Parathyroid adenoma (tissue), 2 donors: ENCODE results near the gene TBC1D22A.

Experiments used
- H2AFZ ChIP-seq: fragments of 300-600 bp; sonication (generic); one replicate; pipeline ENCODE4 v1.7.0; 2017; ENCODE audit warnings: antibody characterized with exemption, mild to moderate bottlenecking
- H3K27ac ChIP-seq: fragments of 300-600 bp; sonication (generic); one replicate; pipeline ENCODE4 v1.7.0; 2017
- H3K27me3 ChIP-seq: fragments of 300-600 bp; sonication (generic); one replicate; pipeline ENCODE4 v1.7.0; 2017; ENCODE audit warnings: low read length; ENCODE audit not compliant: control insufficient read depth, insufficient read depth
- H3K36me3 ChIP-seq: fragments of 300-600 bp; sonication (generic); one replicate; pipeline ENCODE4 v1.7.0; 2017; ENCODE audit warnings: low read length; ENCODE audit not compliant: control insufficient read depth, insufficient read depth
- H3K4me1 ChIP-seq: fragments of 300-600 bp; sonication (generic); one replicate; pipeline ENCODE4 v1.7.0; 2017; ENCODE audit warnings: control low read depth
- H3K4me2 ChIP-seq: fragments of 300-600 bp; sonication (generic); one replicate; pipeline ENCODE4 v1.7.0; 2017; ENCODE audit warnings: low read length
- H3K4me3 ChIP-seq: fragments of 300-600 bp; sonication (generic); one replicate; pipeline ENCODE4 v1.7.0; 2017; ENCODE audit warnings: low read depth, low read length
- H3K79me2 ChIP-seq: fragments of 300-600 bp; sonication (generic); one replicate; pipeline ENCODE4 v1.7.0; 2017; ENCODE audit warnings: control low read depth
- H3K9ac ChIP-seq: fragments of 300-600 bp; sonication (generic); one replicate; pipeline ENCODE4 v1.7.0; 2017; ENCODE audit warnings: mild to moderate bottlenecking
- H3K9me3 ChIP-seq: fragments of 300-600 bp; sonication (generic); one replicate; pipeline ENCODE4 v1.7.0; 2017; ENCODE audit warnings: low read length; ENCODE audit not compliant: control insufficient read depth
- CTCF ChIP-seq: fragments of 300-600 bp; sonication (generic); IDR thresholded peaks from one replicate; pipeline ENCODE4 v1.7.0; 2017; ENCODE audit warnings: antibody characterized with exemption, mild to moderate bottlenecking
- donor health status: primary hyperparathyroidism.

The TBC1D22A gene

GRCh38 chr22:47213571-47214230, 451.3 kb downstream of the TBC1D22A start:
- no peak overlapping the region for H3K27ac ChIP-seq
- no peaks in the 10 kb centered on the region for H3K79me2 ChIP-seq
- H3K4me2 ChIP-seq, result no peak overlapping the region
- no peak overlapping the region for H2AFZ ChIP-seq
- H3K4me3 ChIP-seq, result no peak overlapping the region
- no peak overlapping the region for H3K9ac ChIP-seq
- no peaks in the 10 kb centered on the region for H3K9me3 ChIP-seq
- H3K4me1 ChIP-seq, result no peaks in the 10 kb centered on the region
- no peaks in the 10 kb centered on the region for H3K27me3 ChIP-seq
- H3K36me3 ChIP-seq, result no peaks in the 10 kb centered on the region
- peak; percentile 20 for TF ChIP-seq CTCF

GRCh38 chr22:47215851-47216250, 453.4 kb downstream of the TBC1D22A start:
- Histone ChIP-seq H2AFZ (no peak overlapping the region), H3K79me2 (no peaks in the 10 kb centered on the region), H3K9me3 (no peaks in the 10 kb centered on the region), H3K36me3 (no peaks in the 10 kb centered on the region), H3K4me3 (no peak overlapping the region), H3K4me2 (no peak overlapping the region), H3K27ac (no peak overlapping the region), H3K27me3 (no peaks in the 10 kb centered on the region), H3K4me1 (no peaks in the 10 kb centered on the region), H3K9ac (no peak overlapping the region)
- no peak for TF ChIP-seq CTCF

- no peaks in the 10 kb centered on the region for H3K4me1 ChIP-seq
- H3K79me2 ChIP-seq, result no peaks in the 10 kb centered on the region
- no peak overlapping the region for H3K9ac ChIP-seq
- H3K27me3 ChIP-seq, result no peaks in the 10 kb centered on the region
- no peak overlapping the region for H3K4me3 ChIP-seq
- H3K9me3 ChIP-seq, result no peaks in the 10 kb centered on the region
- H3K4me2 ChIP-seq, result no peak overlapping the region
- no peak overlapping the region for H3K27ac ChIP-seq
- TF ChIP-seq CTCF, result no peak
- H3K36me3 ChIP-seq, result no peaks in the 10 kb centered on the region
- H2AFZ ChIP-seq, result no peak overlapping the region
These were observed 456.2 kb downstream of the TBC1D22A start for GRCh38 chr22:47218671-47219070.

DNA sequence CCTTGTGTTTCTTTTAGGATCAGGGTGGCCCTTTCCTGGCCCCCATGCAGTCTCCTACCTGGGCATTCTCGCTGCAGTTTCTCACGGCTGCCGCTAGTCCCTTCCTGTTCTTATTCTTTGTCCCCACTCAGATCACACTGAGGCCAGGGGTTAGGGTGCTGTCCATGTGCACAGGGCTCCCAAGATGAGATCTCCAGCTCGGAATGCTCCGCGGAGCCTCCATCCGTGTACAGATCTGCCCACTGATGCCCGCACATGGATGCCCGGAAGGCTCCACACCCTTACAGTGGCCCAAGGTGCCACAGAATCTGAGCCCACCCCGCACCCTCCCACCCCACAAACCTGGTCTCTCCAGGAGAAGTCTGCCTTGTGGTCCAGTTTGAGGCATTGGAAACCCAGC, 457.3 kb downstream of the TBC1D22A start:
- TF ChIP-seq CTCF, result no peak
- no peaks in the 10 kb centered on the region for H3K9me3 ChIP-seq
- H2AFZ ChIP-seq, result no peak overlapping the region

DNA sequence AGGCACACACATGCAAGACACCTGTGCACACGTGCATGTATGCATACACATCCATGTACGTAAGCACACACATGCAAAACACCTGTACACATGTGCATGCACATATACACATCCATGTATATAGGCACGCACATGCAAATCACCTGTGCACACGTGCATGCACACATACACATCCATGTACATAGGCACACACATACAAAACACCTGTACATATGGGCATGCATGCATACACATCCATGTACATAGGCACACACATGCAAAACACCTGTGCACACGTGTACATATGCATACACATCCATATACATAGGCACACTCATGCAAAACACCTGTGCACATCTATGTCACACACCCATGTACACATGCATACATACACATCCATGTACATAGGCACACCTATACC, 458.3 kb downstream of the TBC1D22A start:
- no peaks in the 10 kb centered on the region for H3K79me2 ChIP-seq
- no peaks in the 10 kb centered on the region for H3K36me3 ChIP-seq
- H3K4me2 ChIP-seq, result no peak overlapping the region
- no peaks in the 10 kb centered on the region for H3K27me3 ChIP-seq
- no peak overlapping the region for H3K9ac ChIP-seq
- no peak for TF ChIP-seq CTCF
- no peak overlapping the region for H2AFZ ChIP-seq
- no peak overlapping the region for H3K4me3 ChIP-seq
- H3K27ac ChIP-seq, result no peak overlapping the region
- H3K4me1 ChIP-seq, result no peaks in the 10 kb centered on the region
- H3K9me3 ChIP-seq, result no peaks in the 10 kb centered on the region

More for the DNA sequence above, 457.3 kb downstream of the TBC1D22A start:
- no peak overlapping the region for H3K4me3 ChIP-seq
- H3K4me2 ChIP-seq, result no peak overlapping the region
- no peaks in the 10 kb centered on the region for H3K36me3 ChIP-seq
- H3K27me3 ChIP-seq, result no peaks in the 10 kb centered on the region
- H3K9ac ChIP-seq, result no peak overlapping the region
- no peak overlapping the region for H3K27ac ChIP-seq
- no peaks in the 10 kb centered on the region for H3K4me1 ChIP-seq
- no peaks in the 10 kb centered on the region for H3K79me2 ChIP-seq
